ENCODE measurements around the gene CLDN25.
"Not testable (repeated sequence)": the region's sequence is repeated elsewhere in the genome, so short reads cannot be mapped to it uniquely, and the experiment has no call there.

Gene CLDN25

GRCh38 chr11:113789016-113789415 lies 9.4 kb downstream of the CLDN25 start:
- peaks cover 22% of the 10 kb centered on the region for H3K27me3 Mint-ChIP-seq
- not testable (repeated sequence) for H3K4me3 Mint-ChIP-seq, H3K27ac Mint-ChIP-seq, H3K9me3 Mint-ChIP-seq, DNase-seq, ATAC-seq, H3K4me1 Mint-ChIP-seq

DNA sequence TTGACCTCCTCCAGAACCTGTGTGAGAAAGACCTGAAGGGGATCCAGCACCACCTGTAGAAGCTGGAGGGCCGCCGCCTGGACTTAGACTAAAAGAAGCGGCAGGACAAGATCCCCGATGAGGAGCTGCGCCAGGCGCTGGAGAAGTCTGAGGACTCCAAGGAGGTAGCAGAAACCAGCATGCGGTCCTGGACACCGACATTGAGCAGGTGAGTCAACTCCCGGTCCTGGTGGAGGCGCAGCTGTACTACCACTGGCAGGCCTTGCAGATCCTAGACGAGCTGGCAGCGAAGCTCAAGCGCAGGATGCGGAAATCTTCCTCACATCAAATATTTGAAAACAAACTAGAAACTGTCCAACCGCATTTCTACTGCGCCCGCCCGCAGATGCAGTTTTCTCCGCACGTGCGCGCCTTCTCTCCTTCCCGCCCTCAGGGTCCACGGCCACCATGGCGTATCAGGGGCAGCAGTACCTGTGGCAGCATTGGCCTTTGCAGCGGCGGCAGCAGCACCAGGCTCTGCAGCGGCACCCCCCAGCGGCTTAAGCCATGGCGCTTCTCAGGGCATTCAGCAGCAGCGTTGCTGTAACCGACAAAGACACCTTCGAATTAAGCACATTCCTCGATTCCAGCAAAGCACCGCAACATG lies 10.2 kb downstream of the CLDN25 start:
- no peak overlapping the region for H3K27ac Mint-ChIP-seq
- DNase-seq (no peak), ATAC-seq (no peak)
- no peaks in the 10 kb centered on the region for H3K9me3 Mint-ChIP-seq
- H3K27me3 Mint-ChIP-seq: peaks cover 17% of the 10 kb centered on the region
- H3K4me3 Mint-ChIP-seq: no peak overlapping the region
- H3K4me1 Mint-ChIP-seq: no peaks in the 10 kb centered on the region

- Mint-ChIP-seq H3K27ac (no peak overlapping the region), H3K4me3 (no peak overlapping the region), H3K27me3 (no peaks in the 10 kb centered on the region), H3K9me3 (no peaks in the 10 kb centered on the region), H3K4me1 (no peaks in the 10 kb centered on the region)
- ATAC-seq (peak; percentile 74), DNase-seq (no peak)
Observed at GRCh38 chr11:113796663-113797259, 17.2 kb downstream of the CLDN25 start.

- Mint-ChIP-seq H3K4me3 (no peak overlapping the region), H3K4me1 (no peaks in the 10 kb centered on the region), H3K27me3 (no peaks in the 10 kb centered on the region), H3K9me3 (no peaks in the 10 kb centered on the region), H3K27ac (no peak overlapping the region)
- DNase-seq (no peak), ATAC-seq (no peak)
Observed at GRCh38 chr11:113802621-113803020, 23.0 kb downstream of the CLDN25 start.

- ATAC-seq: no peak
- no peak for DNase-seq
- Mint-ChIP-seq H3K4me3 (no peak overlapping the region), H3K27me3 (no peaks in the 10 kb centered on the region), H3K9me3 (no peaks in the 10 kb centered on the region), H3K4me1 (no peaks in the 10 kb centered on the region), H3K27ac (no peak overlapping the region)
Observed at GRCh38 chr11:113805640-113806039, 26.0 kb downstream of the CLDN25 start.

GRCh38 chr11:113806406-113806805 lies 26.8 kb downstream of the CLDN25 start:
- Mint-ChIP-seq H3K9me3 (no peaks in the 10 kb centered on the region), H3K4me3 (no peak overlapping the region), H3K27me3 (no peaks in the 10 kb centered on the region), H3K4me1 (no peaks in the 10 kb centered on the region), H3K27ac (no peak overlapping the region)
- ATAC-seq: no peak
- DNase-seq: no peak

GRCh38 chr11:113808931-113809330 lies 29.3 kb downstream of the CLDN25 start:
- Mint-ChIP-seq H3K4me3 (no peak overlapping the region), H3K27me3 (no peaks in the 10 kb centered on the region), H3K9me3 (no peaks in the 10 kb centered on the region), H3K27ac (no peak overlapping the region), H3K4me1 (no peaks in the 10 kb centered on the region)
- DNase-seq (no peak), ATAC-seq (no peak)

DNA sequence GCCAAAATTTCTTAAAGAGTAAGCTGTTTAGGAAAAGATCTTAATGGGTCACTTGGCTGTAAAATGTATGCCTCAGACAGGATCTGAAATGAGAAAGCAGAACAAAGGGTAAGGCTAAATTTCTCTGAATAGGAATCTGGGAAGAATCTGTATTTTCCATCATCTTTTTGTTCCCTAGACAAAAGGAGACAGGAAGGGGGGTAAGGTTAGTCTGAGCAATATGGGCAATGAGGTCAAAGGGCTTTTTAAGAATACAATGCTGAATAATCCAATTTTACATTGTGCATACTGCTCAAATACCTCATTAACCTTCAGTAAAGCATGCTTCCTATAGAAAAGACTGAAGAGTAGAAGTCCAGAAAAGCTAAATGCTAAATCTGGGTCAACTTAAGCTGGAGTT lies 34.6 kb downstream of the CLDN25 start:
- no peaks in the 10 kb centered on the region for H3K9me3 Mint-ChIP-seq
- H3K27me3 Mint-ChIP-seq: no peaks in the 10 kb centered on the region
- no peak overlapping the region for H3K27ac Mint-ChIP-seq
- H3K4me3 Mint-ChIP-seq: no peak overlapping the region
- ATAC-seq: no peak
- no peaks in the 10 kb centered on the region for H3K4me1 Mint-ChIP-seq
- no peak for DNase-seq

DNA sequence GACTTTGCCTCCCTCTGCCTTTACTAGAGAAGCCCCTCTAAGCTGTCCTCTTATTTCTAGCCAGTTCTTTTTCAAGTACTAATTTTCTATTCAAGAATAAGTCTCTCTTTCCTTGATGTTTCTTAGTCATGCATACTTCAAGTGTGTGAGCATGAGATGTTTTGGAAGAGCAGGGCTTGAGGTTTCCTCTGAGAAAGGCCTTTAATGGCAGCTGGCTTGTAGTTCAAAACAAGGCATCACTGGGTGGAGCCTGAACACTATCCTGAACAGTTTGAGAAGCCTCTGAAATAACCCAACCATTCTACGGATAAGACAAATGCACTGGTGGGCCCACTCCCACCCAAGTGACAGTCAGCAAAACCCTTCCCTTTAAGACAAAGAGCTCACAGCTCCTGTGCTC lies 37.6 kb downstream of the CLDN25 start:
- DNase-seq: no peak
- Mint-ChIP-seq H3K4me1 (no peaks in the 10 kb centered on the region), H3K9me3 (no peaks in the 10 kb centered on the region), H3K27me3 (no peaks in the 10 kb centered on the region), H3K27ac (no peak overlapping the region), H3K4me3 (no peak overlapping the region)
- ATAC-seq: no peak

GRCh38 chr11:113817626-113818025 lies 38.0 kb downstream of the CLDN25 start:
- no peak overlapping the region for H3K4me3 Mint-ChIP-seq
- ATAC-seq: no peak
- no peak overlapping the region for H3K27ac Mint-ChIP-seq

DNA sequence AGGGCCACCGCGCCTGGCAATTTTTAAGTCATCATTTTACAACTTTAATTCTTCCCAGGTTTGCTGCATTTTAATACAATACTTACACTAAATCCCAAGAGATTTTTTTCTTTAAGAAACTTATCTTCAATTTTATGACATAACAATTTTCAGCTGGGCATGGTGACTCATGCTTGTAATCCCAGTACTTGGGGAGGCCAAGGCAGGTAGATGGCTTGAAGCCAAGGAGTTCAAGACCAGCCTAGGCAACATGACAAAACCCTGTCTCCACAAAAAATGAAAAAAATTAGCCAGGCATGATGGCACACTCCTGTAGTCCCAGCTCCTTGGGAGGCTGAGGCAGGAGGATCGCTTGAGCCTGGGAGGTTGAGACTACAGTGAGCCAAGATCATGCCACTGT lies 38.8 kb downstream of the CLDN25 start:
- no peaks in the 10 kb centered on the region for H3K27me3 Mint-ChIP-seq

More at GRCh38 chr11:113817626-113818025, 38.0 kb downstream of the CLDN25 start:
- no peaks in the 10 kb centered on the region for H3K9me3 Mint-ChIP-seq
- H3K27me3 Mint-ChIP-seq: no peaks in the 10 kb centered on the region
- no peaks in the 10 kb centered on the region for H3K4me1 Mint-ChIP-seq
- no peak for DNase-seq

DNA sequence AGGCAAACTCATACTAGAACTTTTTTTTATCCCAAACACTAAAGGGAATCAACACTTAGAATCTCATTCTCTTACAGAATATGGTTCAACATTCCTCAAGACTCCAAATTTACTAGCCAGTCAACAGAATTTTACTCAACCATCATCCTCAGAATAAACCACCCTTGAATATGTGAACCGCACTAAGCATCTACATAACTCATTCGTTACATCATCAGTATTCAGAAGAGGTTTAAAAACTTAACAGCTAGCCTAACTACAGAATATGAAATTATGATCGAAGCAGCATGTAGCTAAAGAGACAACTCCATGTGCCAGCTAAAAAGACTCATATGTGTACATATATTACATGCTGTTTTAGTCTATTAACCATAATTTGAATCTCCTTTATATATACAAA lies 47.9 kb downstream of the CLDN25 start:
- H3K27me3 Mint-ChIP-seq: no peaks in the 10 kb centered on the region
- no peak overlapping the region for H3K27ac Mint-ChIP-seq
- DNase-seq: no peak
- no peaks in the 10 kb centered on the region for H3K9me3 Mint-ChIP-seq
- no peaks in the 10 kb centered on the region for H3K4me1 Mint-ChIP-seq
- no peak overlapping the region for H3K4me3 Mint-ChIP-seq
- no peak for ATAC-seq

More for the DNA sequence above, 38.8 kb downstream of the CLDN25 start:
- H3K4me3 Mint-ChIP-seq: no peak overlapping the region
- no peaks in the 10 kb centered on the region for H3K9me3 Mint-ChIP-seq
- peak overlapping the region in 1 of 2 donors; percentile 6 for H3K27ac Mint-ChIP-seq
- no peak for ATAC-seq
- no peak for DNase-seq
- H3K4me1 Mint-ChIP-seq: no peaks in the 10 kb centered on the region

- ATAC-seq: no peak
- no peak overlapping the region for H3K27ac Mint-ChIP-seq
Observed at GRCh38 chr11:113828191-113828590, 48.6 kb downstream of the CLDN25 start.

DNA sequence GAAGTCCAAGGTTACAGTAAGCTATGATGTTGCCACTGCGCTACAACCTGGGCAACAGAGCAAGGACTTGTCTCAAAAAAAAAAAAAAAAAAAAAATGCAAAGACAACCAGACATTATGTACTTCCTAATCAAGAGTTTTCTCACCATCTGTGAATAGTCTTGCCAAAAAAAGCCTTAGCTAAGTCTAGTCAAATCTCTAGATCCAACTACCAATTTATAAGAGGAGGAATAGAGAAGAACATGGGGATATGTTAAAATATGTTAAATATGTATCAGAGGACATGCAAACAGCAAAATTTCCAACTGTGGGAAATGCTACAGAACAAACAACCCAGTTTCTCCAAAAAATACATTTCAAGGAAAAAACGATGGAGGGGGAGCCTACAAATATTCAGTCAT lies 50.2 kb downstream of the CLDN25 start:
- H3K9me3 Mint-ChIP-seq: no peaks in the 10 kb centered on the region
- no peak for ATAC-seq
- no peaks in the 10 kb centered on the region for H3K27me3 Mint-ChIP-seq

More at GRCh38 chr11:113828191-113828590, 48.6 kb downstream of the CLDN25 start:
- Mint-ChIP-seq H3K4me1 (no peaks in the 10 kb centered on the region), H3K4me3 (no peak overlapping the region), H3K9me3 (no peaks in the 10 kb centered on the region), H3K27me3 (no peaks in the 10 kb centered on the region)
- DNase-seq: no peak

More for the DNA sequence above, 50.2 kb downstream of the CLDN25 start:
- no peak for DNase-seq
- no peak overlapping the region for H3K4me3 Mint-ChIP-seq
- H3K27ac Mint-ChIP-seq: no peak overlapping the region
- no peaks in the 10 kb centered on the region for H3K4me1 Mint-ChIP-seq
